Activated naive CD4-positive, alpha-beta T cell treated with anti-CD3 and anti-CD28 coated beads, Interleukin-2, amount 50 U/mL, for 72 hours (primary cell): ENCODE data around the gene HLCS. TPM values are rescaled to one million over a fixed set of nuclear protein-coding genes. Genes with fewer than 3 reads are reported as not detected.
"Not testable (repeated sequence)": the region's sequence is repeated elsewhere in the genome, so short reads cannot be mapped to it uniquely, and the experiment has no call there.

Source experiments
- ATAC-seq, 2 donors: fragments of 150-1000 bp; cut with Tn5 transposase; 2 replicates each; pipeline ENCODE4 v1.10.0; 2021; ENCODE audit warnings: mild to moderate bottlenecking in 2 of 2, moderate library complexity in 2 of 2
- DNase-seq, 2 donors: peaks; one replicate each; pipeline ENCODE4 v3.0.0; 2021 to 2022; ENCODE audit warnings: low spot score in 2 of 2
- H3K27ac Mint-ChIP-seq, 2 donors: one replicate each; pipeline ENCODE4 v1.8.0; 2022; ENCODE audit warnings: mild to moderate bottlenecking in 2 of 2, mixed read lengths in 2 of 2
- H3K36me3 Mint-ChIP-seq, 2 donors: one replicate each; pipeline ENCODE4 v1.8.0; 2022; ENCODE audit warnings: mixed read lengths in 2 of 2
- H3K9me3 Mint-ChIP-seq, 2 donors: one replicate each; pipeline ENCODE4 v1.8.0; 2022; ENCODE audit warnings: mixed read lengths in 2 of 2
- total RNA-seq, 2 donors: library from RNA; stranded (reverse); gene quantifications; one replicate each; pipeline ENCODE4 v1.2.3, GENCODE V29; 2022

The HLCS gene
- total RNA-seq, result 10 to 100 TPM; 11.1 to 13.0 TPM

DNA sequence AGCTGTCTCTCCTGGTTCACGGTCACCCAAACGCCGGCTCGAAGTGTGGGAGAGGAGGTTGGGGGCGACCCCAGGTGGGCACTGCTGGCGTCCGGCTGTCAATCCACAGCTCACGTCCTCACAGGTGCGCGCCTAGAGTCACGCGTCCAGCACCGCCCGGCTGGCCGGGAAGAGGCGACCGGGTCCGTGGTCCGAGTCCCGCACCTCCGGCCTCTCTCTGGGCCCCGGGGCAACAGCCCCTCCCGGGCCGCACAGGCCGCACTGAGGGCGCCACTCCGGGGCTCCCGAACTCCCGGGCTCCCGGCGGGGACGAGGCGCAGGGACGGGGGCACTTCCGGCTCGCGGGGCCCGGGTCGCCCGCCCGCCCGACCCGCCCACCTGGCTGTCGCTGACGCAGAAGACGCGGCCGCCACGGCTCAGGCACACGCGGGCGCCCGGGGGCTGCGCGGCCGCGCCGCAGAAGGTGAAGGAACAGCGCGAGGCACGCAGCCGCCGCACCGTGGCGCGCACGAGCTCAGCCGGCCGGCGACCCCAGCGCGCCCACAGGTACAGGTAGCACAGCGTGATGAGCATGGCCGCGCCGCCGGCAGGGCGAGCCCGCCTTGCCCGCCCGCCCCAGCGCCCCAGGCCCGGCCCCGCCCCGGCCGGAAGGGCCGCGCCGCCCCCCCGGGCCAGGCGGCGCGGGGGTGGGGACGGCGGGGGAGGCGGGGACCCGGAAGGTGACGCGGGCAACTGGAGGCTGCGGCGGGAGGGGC, at the start of gene HLCS:
HLCS (minus strand) TSS at position 604 of the 755 bp plus-strand sequence; CDS start at position 573, 31 bp downstream.
- DNase-seq (peak; percentile 66 to 79), ATAC-seq (peak; percentile 89 to 91)
- H3K36me3 Mint-ChIP-seq, result peaks cover 0 to 8% of the 10 kb centered on the region in 2 donors
- no peaks in the 10 kb centered on the region for H3K9me3 Mint-ChIP-seq
- peak within 1 kb of the TSS; percentile 66 to 90 for H3K27ac Mint-ChIP-seq

DNA sequence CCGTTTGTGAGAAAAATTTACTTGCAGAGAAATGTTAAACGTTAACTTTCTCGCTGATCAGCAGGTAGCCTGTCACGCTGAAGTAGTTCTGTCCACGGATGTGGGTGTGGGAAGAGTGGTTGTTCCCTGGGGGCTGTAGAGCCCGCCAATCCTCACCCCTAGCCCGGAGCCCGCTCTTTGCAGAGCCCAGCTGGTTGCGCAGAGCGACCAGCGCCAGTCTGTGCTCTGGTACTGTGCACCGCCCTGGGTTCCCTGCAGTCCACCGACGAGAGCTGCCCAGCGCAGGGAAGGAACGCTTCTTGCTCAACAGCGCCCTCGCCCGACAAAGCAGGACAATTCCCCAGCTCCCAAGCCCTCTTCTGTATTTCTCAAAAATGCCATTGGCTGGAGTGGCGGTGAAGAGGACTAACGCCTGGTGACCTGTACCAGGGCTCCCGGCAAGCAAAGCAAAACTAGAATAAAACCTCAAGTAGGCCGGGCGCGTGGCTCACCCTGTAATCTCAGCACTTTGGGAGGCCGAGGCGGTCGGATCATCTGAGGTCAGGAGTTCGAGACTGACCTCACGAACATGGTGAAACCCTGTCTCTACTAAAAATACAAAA, 43.4 kb upstream of the HLCS start:
- ATAC-seq, result peak; percentile 90 to 91
- Mint-ChIP-seq H3K36me3 (no peaks in the 10 kb centered on the region), H3K27ac (no peak overlapping the region), H3K9me3 (no peaks in the 10 kb centered on the region)
- peak; percentile 77 to 88 for DNase-seq

DNA sequence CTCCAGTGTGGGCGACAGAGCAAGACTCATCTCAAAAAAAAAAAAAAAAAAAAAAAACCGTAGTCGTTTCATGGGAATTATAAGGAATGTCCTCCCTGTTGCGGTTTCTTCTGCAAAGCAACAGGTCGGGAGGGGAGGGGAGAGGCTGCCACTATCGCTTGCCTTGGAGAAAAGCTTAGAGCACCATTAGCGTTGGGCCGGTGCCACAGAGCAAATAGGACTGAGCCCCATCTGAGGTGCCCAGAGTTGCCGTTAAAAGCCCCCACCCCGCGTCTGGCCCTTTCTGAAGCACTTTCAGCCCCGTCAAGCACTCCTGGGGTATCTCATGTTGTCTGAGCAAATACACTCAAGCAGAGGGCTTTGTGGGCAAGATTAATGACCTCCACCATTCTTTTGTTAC, 42.3 kb upstream of the HLCS start:
- Mint-ChIP-seq H3K9me3 (no peaks in the 10 kb centered on the region), H3K27ac (no peak overlapping the region), H3K36me3 (no peaks in the 10 kb centered on the region)
- no peak for ATAC-seq
- no peak for DNase-seq

DNA sequence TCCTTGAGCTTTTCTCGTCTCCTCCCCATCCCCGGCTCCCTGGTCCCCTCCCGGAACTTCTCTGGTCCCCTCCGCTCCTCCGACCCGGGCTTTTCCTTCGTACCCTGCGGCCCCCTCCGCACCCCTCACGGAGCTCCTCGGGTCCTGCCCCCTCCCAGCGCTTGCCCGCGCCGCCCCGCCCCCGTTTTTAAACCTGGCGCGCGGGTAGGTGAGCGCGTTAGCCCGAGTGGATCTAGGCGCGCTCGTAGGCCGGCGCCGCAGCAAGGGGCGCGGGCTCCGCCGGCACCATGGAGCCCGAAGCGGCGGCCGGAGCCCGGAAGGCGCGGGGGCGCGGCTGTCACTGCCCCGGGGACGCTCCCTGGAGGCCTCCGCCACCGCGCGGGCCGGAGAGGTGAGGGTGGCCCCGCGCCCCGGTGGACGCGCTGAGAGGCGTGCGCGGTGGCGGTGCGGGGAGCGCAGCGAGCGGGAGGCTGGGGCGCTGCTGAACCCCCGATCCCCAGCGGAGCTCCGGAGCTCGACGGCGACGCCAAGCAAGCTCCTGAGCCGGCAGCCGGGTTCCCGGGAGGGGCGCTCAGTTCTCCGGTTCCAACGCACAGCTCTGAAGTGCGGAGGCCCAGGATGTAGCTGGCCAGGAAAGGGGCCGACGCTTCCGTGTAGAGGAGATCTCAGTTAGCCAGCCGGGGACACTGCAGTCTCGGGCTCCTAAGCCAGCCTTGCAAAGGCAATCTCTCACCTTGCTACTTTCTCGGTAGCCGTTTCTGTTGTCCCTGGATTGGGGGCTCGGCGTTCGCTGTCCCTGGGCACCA, 40.2 kb upstream of the HLCS start, which contains the start of gene RIPPLY3:
RIPPLY3 (plus strand) TSS at position 217 of the 806 bp plus-strand sequence; CDS start at position 288, 71 bp downstream.
- DNase-seq, result peak in 1 of 2 donors; percentile 36
- ATAC-seq, result peak; percentile 46 to 53
- Mint-ChIP-seq H3K27ac (no peak within 1 kb of the TSS), H3K9me3 (no peaks in the 10 kb centered on the region), H3K36me3 (no peaks in the 10 kb centered on the region)

DNA sequence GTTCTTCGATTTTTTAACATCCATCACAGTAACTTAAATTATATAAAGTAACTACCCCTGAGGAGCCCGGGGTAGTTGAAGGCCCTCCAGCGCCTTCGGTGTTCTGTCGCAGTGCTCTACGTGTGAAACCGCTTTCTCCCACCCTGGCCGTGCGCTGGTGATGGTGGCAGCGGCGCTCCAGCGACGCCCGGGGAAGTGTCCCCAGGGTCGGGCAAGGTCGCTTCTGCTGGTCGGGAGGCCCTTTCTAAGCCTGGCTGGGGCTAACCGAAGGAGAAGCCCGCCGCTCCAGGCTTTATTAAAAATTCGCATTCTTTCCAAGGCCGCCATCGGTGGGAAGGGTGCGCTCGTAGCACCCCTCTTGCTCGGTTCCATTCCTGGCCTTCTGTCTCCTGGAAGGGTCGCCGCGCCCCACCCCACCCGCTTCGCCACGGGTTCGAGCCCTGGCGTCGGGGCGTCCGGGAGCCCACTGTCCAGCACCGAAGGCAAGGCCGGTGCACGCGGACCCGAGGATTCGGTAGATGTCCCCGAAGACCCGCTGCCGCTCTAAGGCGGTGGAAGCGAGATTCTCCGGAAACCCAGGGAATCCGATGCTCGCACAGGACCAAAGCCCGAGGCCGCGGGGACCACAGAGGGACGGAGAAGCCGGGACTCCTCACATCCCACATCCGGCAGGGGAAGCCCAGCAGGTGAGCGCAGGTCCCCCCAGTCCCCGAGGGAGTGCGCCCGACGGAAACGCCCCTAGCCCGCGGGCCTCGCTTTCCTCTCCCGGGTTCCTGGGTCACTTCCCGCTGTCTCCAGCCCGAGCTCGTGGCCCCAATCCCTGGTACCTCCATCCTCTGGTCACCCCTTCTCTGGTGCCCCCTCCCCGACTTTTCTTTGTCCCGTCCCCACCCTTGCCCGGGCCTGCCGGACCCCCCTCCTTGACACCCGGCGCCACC, 39.3 kb upstream of the HLCS start:
- H3K9me3 Mint-ChIP-seq, result no peaks in the 10 kb centered on the region
- H3K27ac Mint-ChIP-seq, result no peak overlapping the region
- DNase-seq, result no peak
- H3K36me3 Mint-ChIP-seq, result no peaks in the 10 kb centered on the region
- no peak for ATAC-seq

DNA sequence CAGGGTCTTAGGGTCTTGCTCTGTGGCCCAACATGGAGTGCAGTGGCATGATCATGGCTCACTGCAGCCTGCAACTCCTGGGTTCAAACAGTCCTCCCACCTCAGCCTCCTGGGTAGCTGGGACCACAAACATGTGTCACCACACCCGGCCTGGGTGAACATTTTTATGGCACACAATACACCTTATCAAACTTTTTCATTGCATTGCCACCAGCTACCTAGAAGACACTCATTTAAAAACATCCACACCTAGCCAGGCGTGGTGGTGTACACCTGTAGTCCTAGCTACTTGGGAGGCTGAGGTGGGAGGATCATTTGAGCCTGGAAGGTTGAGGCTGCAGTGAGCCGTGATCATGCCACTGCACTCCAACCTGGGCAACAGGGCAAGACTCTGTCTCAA, 37.4 kb upstream of the HLCS start:
- not testable (repeated sequence) for H3K9me3 Mint-ChIP-seq, H3K36me3 Mint-ChIP-seq, ATAC-seq, H3K27ac Mint-ChIP-seq, DNase-seq

DNA sequence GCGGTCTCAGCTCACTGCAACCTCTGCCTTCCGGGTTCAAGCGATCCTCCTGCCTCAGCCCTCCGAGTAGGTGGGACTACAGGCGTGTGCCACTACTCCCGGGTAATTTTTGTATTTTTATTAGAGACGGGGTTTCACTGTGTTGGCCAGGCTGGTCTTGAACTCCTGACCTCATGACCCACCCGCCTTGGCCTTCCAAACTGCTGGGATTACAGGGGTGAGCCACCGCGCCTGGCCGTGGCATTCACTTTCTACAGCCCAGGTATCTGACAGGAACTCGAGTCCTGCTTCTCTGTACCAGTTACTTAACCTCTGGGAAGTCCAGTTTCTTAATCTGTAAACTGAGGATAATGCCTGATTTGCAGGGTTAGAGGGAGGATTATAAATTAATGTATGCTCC, 36.4 kb upstream of the HLCS start:
- not testable (repeated sequence) for H3K36me3 Mint-ChIP-seq, ATAC-seq, H3K9me3 Mint-ChIP-seq, DNase-seq
- peak overlapping the region in 1 of 2 donors; percentile 70 for H3K27ac Mint-ChIP-seq

DNA sequence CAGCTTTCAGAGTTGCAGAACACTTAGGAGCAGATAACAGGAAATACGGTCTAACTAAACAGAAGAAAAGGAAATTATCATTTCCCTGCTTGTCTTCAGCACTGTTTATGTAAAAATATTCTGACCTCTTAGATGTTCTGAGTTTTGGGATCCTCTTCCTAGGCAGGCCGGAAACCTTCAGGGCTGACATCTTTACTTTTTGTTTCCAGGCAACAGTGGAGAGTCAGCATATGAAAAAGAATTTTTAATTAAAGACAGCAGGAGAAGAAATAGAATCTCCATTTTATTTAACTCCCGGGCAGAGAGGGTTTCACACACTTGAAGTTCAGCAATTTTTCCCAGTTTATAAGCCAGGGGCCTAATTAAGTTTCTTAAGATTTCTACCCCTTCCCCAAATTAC, 35.0 kb upstream of the HLCS start:
- no peak for ATAC-seq
- H3K9me3 Mint-ChIP-seq, result no peaks in the 10 kb centered on the region
- no peaks in the 10 kb centered on the region for H3K36me3 Mint-ChIP-seq
- no peak for DNase-seq
- H3K27ac Mint-ChIP-seq, result no peak overlapping the region

DNA sequence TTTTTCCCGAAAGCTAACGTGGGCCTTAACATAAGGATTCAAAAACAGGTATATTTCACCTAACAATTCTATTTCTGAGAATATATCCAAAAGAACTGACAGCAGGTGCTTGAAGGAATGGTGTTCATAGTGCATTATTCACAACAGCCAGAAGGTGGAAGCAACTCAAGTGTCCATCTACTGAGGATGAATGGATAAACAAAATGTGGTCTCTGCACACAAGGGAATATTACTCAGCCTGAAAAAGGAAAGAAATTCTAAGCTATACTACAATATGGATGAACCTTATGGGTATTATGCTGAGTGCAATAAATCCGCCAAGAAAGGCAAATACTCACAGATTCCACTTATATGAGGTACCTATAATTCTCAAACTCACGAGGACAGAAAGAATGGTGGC, 33.9 kb upstream of the HLCS start:
- Mint-ChIP-seq H3K36me3 (no peaks in the 10 kb centered on the region), H3K9me3 (no peaks in the 10 kb centered on the region), H3K27ac (no peak overlapping the region)
- DNase-seq, result no peak
- no peak for ATAC-seq

DNA sequence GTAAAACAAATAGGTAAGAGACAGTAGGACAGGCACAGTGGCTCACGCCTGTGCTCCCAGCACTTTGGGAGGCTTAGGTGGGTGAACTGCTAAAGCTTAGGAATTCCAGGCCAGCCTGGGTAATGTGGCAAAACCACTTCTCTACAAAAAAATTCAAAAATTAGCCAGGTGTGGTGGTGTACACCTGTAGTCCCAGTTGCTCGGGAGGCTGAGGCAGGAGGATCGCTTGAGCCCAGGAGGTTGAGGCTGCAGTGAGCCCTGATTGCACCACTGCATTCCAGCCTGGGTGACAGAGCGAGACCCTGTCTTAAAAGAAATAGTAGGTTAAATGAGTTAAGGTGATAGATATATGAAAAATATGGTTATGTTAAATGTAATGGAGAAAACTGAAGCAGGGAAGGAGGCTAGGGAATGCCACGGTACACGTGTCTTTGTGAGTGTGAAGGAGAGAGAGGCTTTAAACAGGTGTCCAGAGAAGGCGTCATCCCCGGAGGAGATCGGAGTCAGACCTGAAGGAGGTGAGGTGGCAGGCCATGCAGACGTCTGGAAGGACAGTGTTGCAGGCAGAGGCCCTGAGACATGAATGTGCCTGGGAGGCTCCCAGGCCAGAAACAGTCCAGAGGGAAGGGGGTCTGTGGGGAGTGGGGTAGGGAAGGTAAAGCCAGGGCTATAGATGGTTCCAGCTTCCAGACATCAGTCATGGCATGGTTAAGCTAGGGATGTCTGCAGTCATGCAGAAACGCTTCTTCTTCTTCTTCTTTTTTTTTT, 32.8 kb upstream of the HLCS start:
- no peaks in the 10 kb centered on the region for H3K36me3 Mint-ChIP-seq
- no peaks in the 10 kb centered on the region for H3K9me3 Mint-ChIP-seq
- no peak overlapping the region for H3K27ac Mint-ChIP-seq
- ATAC-seq (no peak), DNase-seq (no peak)

DNA sequence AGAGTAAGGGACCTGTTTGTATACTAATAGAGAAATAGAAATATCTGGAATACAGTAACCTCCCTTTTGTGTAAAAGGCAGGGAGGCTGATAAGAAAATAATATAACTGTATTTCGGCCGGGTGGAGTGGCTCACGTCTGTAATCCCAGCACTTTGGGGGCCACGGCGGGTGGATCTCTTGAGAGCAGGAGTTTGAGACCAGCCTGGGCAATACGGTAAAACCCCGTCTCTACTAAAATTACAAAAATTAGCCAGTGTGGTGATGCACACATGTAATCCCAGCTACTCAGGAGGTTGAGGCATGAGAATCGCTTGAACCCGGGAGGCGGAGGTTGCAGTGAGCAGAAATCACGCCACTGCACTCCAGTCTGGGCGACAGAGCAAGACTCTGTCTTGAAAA, 28.8 kb upstream of the HLCS start:
- H3K36me3 Mint-ChIP-seq, H3K27ac Mint-ChIP-seq, DNase-seq, ATAC-seq, H3K9me3 Mint-ChIP-seq: not testable (repeated sequence)

DNA sequence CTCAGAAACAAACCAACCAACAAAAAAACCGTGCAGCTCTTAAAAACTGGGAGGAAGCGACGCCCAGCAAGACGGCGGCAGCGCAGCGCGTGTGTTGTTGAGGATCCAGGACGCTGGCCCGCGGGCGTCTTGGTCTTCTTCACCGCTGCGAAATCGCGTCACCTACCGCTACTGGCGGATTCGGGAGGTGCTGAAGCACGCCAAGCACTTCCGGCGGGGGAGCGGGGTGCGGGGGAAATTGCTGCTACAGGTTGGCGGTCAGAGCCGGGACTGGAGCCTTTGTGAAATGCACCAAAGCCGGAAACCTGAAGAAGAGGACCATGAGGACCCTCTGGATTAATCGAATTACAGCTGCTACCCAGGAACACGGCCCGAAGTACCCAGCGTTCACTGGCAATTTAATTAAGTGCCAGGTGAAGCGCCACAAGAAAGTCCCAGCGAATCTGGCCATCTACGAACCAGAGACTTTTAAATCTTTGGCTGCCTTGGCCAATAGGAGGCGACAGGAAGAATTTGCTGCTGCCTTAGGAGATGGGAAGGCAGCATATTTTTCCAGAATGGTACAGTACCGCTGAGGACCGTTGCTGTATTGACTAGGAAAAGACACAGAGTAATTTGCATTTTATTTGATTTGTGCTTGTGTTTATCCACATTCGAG, 28.2 kb upstream of the HLCS start:
- Mint-ChIP-seq H3K36me3 (peaks cover 0 to 6% of the 10 kb centered on the region in 2 donors), H3K9me3 (no peaks in the 10 kb centered on the region), H3K27ac (no peak overlapping the region)
- no peak for DNase-seq
- no peak for ATAC-seq

DNA sequence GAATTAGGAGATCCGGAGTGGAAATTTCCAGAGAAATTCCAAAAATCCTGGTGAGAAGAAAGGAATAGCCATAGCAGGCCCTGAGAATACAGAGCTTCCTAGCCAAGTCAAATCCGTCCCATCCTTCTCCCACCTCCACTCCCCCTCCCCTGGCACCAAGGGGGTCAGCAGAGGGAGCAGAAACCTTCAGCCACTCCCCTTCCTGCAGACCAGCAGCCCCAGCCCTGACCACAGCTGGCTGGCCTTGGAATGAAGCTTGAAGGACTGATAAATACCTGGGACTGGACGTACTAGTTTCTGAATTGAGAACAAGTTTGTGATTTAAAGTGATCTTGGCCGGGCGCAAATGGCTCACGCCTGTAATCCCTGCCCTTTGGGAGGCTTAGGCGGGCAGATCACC, 26.2 kb upstream of the HLCS start:
- H3K27ac Mint-ChIP-seq, result no peak overlapping the region
- H3K36me3 Mint-ChIP-seq, result peaks cover 0 to 6% of the 10 kb centered on the region in 2 donors
- no peak for DNase-seq
- no peak for ATAC-seq
- no peaks in the 10 kb centered on the region for H3K9me3 Mint-ChIP-seq

DNA sequence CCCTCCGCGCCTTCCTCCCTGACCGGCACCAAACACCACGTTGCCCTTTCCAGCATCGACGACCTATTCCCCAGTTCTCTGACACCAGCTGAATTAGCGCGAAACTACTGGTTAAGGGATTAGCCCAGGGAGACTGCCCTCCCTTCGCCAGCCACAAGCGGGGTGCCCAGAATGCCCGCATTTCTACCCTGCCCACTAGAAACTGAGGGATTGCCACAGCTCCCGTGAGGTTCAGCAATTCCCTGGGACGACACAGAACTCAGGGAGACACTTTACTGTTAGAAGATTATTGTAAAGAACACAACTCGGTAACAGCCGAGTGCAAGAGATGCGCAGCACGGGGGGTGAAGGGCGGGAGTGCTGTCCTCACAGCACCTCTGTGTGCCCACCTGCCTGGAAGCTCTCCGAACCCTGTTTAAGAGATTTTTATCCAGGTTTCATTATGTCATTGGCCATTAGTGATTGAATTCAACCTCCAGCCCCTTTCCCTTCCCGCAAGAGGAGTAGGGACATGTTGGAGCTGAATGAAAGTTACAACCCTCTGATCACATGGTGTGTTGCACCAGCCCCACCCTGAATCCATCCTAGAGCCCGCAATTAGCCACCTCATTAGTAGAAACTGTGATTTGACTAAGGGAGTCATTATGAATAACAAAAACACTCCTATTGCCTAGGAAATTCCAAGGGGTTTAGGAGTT, 24.2 kb upstream of the HLCS start:
- DNase-seq, result no peak
- no peaks in the 10 kb centered on the region for H3K9me3 Mint-ChIP-seq
- no peak for ATAC-seq
- H3K36me3 Mint-ChIP-seq, result peaks cover 0 to 6% of the 10 kb centered on the region in 2 donors
- H3K27ac Mint-ChIP-seq, result peak overlapping the region; percentile 38 to 84
